IPS-15b (cell line): Measurements from ENCODE around the gene SEMA6A.

Source experiments
- H3K27me3 ChIP-seq: one replicate; pipeline ENCODE4 v1.6.1; 2013; ENCODE audit warnings: low read length; ENCODE audit not compliant: control insufficient read depth, insufficient read depth
- H3K36me3 ChIP-seq: one replicate; pipeline ENCODE4 v1.6.1; 2013; ENCODE audit warnings: low read length; ENCODE audit not compliant: control insufficient read depth, insufficient read depth
- H3K4me1 ChIP-seq: one replicate; pipeline ENCODE4 v1.6.1; 2013; ENCODE audit warnings: mild to moderate bottlenecking, low read length; ENCODE audit not compliant: control insufficient read depth, insufficient read depth
- H3K4me3 ChIP-seq: one replicate; pipeline ENCODE4 v1.5.1; 2013; ENCODE audit warnings: low read depth, low read length
- H3K9ac ChIP-seq: one replicate; pipeline ENCODE4 v1.6.1; 2013; ENCODE audit warnings: low read depth, mild to moderate bottlenecking, low read length
- H3K9me3 ChIP-seq: one replicate; pipeline ENCODE4 v1.6.1; 2013; ENCODE audit warnings: mild to moderate bottlenecking, low read length; ENCODE audit not compliant: control insufficient read depth, insufficient read depth

Gene SEMA6A

GRCh38 chr5:116480894-116481510 lies 93.6 kb downstream of the SEMA6A start:
- H3K36me3 ChIP-seq = peaks cover 77% of the 10 kb centered on the region
- H3K4me1 ChIP-seq = no peaks in the 10 kb centered on the region
- H3K4me3 ChIP-seq = no peak overlapping the region
- H3K9ac ChIP-seq = no peak overlapping the region
- no peaks in the 10 kb centered on the region for H3K9me3 ChIP-seq
- H3K27me3 ChIP-seq = no peaks in the 10 kb centered on the region

- no peak overlapping the region for H3K9ac ChIP-seq
- no peaks in the 10 kb centered on the region for H3K9me3 ChIP-seq
- no peak overlapping the region for H3K4me3 ChIP-seq
- H3K27me3 ChIP-seq = no peaks in the 10 kb centered on the region
- peaks cover 75% of the 10 kb centered on the region for H3K36me3 ChIP-seq
- H3K4me1 ChIP-seq = no peaks in the 10 kb centered on the region
These were observed 94.6 kb downstream of the SEMA6A start for GRCh38 chr5:116479776-116480675.

- Histone ChIP-seq H3K9me3 (no peaks in the 10 kb centered on the region), H3K4me1 (no peaks in the 10 kb centered on the region), H3K4me3 (no peak overlapping the region), H3K27me3 (no peaks in the 10 kb centered on the region), H3K36me3 (peaks cover 76% of the 10 kb centered on the region), H3K9ac (no peak overlapping the region)
These were observed 96.1 kb downstream of the SEMA6A start for GRCh38 chr5:116478491-116478890.

GRCh38 chr5:116476897-116477537 lies 97.6 kb downstream of the SEMA6A start:
- no peak overlapping the region for H3K4me3 ChIP-seq
- H3K4me1 ChIP-seq = no peaks in the 10 kb centered on the region
- no peaks in the 10 kb centered on the region for H3K27me3 ChIP-seq
- peaks cover 78% of the 10 kb centered on the region for H3K36me3 ChIP-seq
- H3K9ac ChIP-seq = no peak overlapping the region
- H3K9me3 ChIP-seq = no peaks in the 10 kb centered on the region

- H3K9ac ChIP-seq = no peak overlapping the region
- H3K9me3 ChIP-seq = no peaks in the 10 kb centered on the region
- H3K4me1 ChIP-seq = no peaks in the 10 kb centered on the region
- H3K4me3 ChIP-seq = no peak overlapping the region
- H3K36me3 ChIP-seq = peaks cover 67% of the 10 kb centered on the region
- no peaks in the 10 kb centered on the region for H3K27me3 ChIP-seq
These were observed 99.3 kb downstream of the SEMA6A start for GRCh38 chr5:116475338-116475737.

- H3K36me3 ChIP-seq = peaks cover 53% of the 10 kb centered on the region
- H3K9me3 ChIP-seq = no peaks in the 10 kb centered on the region
- H3K4me3 ChIP-seq = no peak overlapping the region
- H3K4me1 ChIP-seq = no peaks in the 10 kb centered on the region
- no peaks in the 10 kb centered on the region for H3K27me3 ChIP-seq
- no peak overlapping the region for H3K9ac ChIP-seq
These were observed 100.9 kb downstream of the SEMA6A start for GRCh38 chr5:116473706-116474105.

- no peak overlapping the region for H3K9ac ChIP-seq
- no peaks in the 10 kb centered on the region for H3K9me3 ChIP-seq
- no peaks in the 10 kb centered on the region for H3K27me3 ChIP-seq
- H3K36me3 ChIP-seq = peaks cover 54% of the 10 kb centered on the region
- no peaks in the 10 kb centered on the region for H3K4me1 ChIP-seq
- no peak overlapping the region for H3K4me3 ChIP-seq
These were observed 102.3 kb downstream of the SEMA6A start for GRCh38 chr5:116472274-116472673.

GRCh38 chr5:116469631-116470030 lies 105.0 kb downstream of the SEMA6A start:
- Histone ChIP-seq H3K4me1 (no peaks in the 10 kb centered on the region), H3K4me3 (no peak overlapping the region), H3K27me3 (no peaks in the 10 kb centered on the region), H3K9ac (no peak overlapping the region), H3K36me3 (peaks cover 56% of the 10 kb centered on the region), H3K9me3 (no peaks in the 10 kb centered on the region)

GRCh38 chr5:116468583-116468982 lies 106.0 kb downstream of the SEMA6A start:
- Histone ChIP-seq H3K36me3 (peaks cover 49% of the 10 kb centered on the region), H3K4me3 (no peak overlapping the region), H3K4me1 (no peaks in the 10 kb centered on the region), H3K9ac (no peak overlapping the region), H3K9me3 (no peaks in the 10 kb centered on the region), H3K27me3 (no peaks in the 10 kb centered on the region)

- H3K4me1 ChIP-seq = no peaks in the 10 kb centered on the region
- no peaks in the 10 kb centered on the region for H3K9me3 ChIP-seq
- H3K27me3 ChIP-seq = no peaks in the 10 kb centered on the region
- no peak overlapping the region for H3K9ac ChIP-seq
- H3K4me3 ChIP-seq = no peak overlapping the region
- H3K36me3 ChIP-seq = peaks cover 47% of the 10 kb centered on the region
These were observed 107.2 kb downstream of the SEMA6A start for GRCh38 chr5:116467465-116467843.

- Histone ChIP-seq H3K4me1 (no peaks in the 10 kb centered on the region), H3K9ac (no peak overlapping the region), H3K4me3 (no peak overlapping the region), H3K9me3 (no peaks in the 10 kb centered on the region), H3K27me3 (no peaks in the 10 kb centered on the region), H3K36me3 (peaks cover 43% of the 10 kb centered on the region)
These were observed 107.7 kb downstream of the SEMA6A start for GRCh38 chr5:116466727-116467464.
